OCI-LY3 (cell line): ENCODE data around the gene OR4D11.

Experiments
- CTCF ChIP-seq: fragments of 200-600, 300-600 bp; sonication (generic); IDR thresholded peaks from 2 replicates; pipeline ENCODE4 v1.5.1; 2014; ENCODE audit warnings: antibody characterized with exemption, low read length, low read depth
- EZH2phosphoT487 ChIP-seq: fragments of 200-600 bp; shearing (Covaris generic); IDR thresholded peaks from 2 replicates; pipeline ENCODE4 v1.6.1; 2018; ENCODE audit warnings: antibody characterized with exemption, mixed run types, low read depth

- no peak for TF ChIP-seq CTCF
- TF ChIP-seq EZH2phosphoT487: no peak
Measured at GRCh38 chr11:59463190-59463641, 40.2 kb upstream of the OR4D11 start.
